Fibroblast of lung (primary cell): ENCODE results near the gene FOXF2. TPM values are rescaled to one million over a fixed set of nuclear protein-coding genes. Genes with fewer than 3 reads are reported as not detected.
A peak's percentile ranks its signal among the peaks of the same experiment; 100 is the strongest.

Experiments
- DNase-seq, 2 donors: peaks; one replicate each; pipeline versions ENCODE4 v3.0.0 to v3.0.0-alpha.2; 2010; ENCODE audit warnings: low read depth in 2 of 2
- H2AFZ ChIP-seq: 2 replicates; pipeline ENCODE4 v1.5.1; 2012; ENCODE audit warnings: low read length, control low read depth, inconsistent platforms
- H3K27ac ChIP-seq: 2 replicates; pipeline ENCODE4 v1.5.1; 2011; ENCODE audit warnings: low read length, control low read depth; ENCODE audit not compliant: insufficient read depth
- H3K27me3 ChIP-seq: 2 replicates; pipeline ENCODE4 v1.5.1; 2011; ENCODE audit warnings: mild to moderate bottlenecking, low read length; ENCODE audit not compliant: control insufficient read depth, insufficient read depth
- H3K36me3 ChIP-seq: 2 replicates; pipeline ENCODE4 v1.5.1; 2011; ENCODE audit warnings: low read length; ENCODE audit not compliant: control insufficient read depth, insufficient read depth
- H3K4me1 ChIP-seq: 2 replicates; pipeline ENCODE4 v1.5.1; 2011; ENCODE audit warnings: low read length; ENCODE audit not compliant: control insufficient read depth, insufficient read depth; ENCODE audit errors: extremely low read depth
- H3K4me2 ChIP-seq: 2 replicates; pipeline ENCODE4 v1.5.1; 2011; ENCODE audit warnings: low read length, control low read depth; ENCODE audit not compliant: insufficient read depth; ENCODE audit errors: extremely low read depth
- H3K4me3 ChIP-seq, 4 experiments: fragments of 200-600 bp in 1 of 4; sonication (generic) in 1 of 4; replicated peaks in 1 of 4; 2 replicates each; pipeline ENCODE4 v1.5.1; 2011 to 2016; ENCODE audit warnings: low read length in 4 of 4, low read depth in 3 of 4, mild to moderate bottlenecking in 3 of 4, control low read depth in 2 of 4, inconsistent platforms in 1 of 4, mixed read lengths in 1 of 4; ENCODE audit not compliant: insufficient read depth in 1 of 4; ENCODE audit errors: control extremely low read depth in 1 of 4
- H3K79me2 ChIP-seq: 2 replicates; pipeline ENCODE4 v1.5.1; 2012; ENCODE audit warnings: mild to moderate bottlenecking, low read length, inconsistent platforms; ENCODE audit not compliant: control insufficient read depth, insufficient read depth
- H3K9ac ChIP-seq: 2 replicates; pipeline ENCODE4 v1.5.1; 2011; ENCODE audit warnings: mild to moderate bottlenecking, low read length, control low read depth; ENCODE audit not compliant: insufficient read depth
- H3K9me3 ChIP-seq: 2 replicates; pipeline ENCODE4 v1.5.1; 2012; ENCODE audit warnings: low read depth, low read length; ENCODE audit not compliant: control insufficient read depth, insufficient read depth
- H4K20me1 ChIP-seq: 2 replicates; pipeline ENCODE4 v1.5.1; 2011; ENCODE audit warnings: low read length; ENCODE audit not compliant: control insufficient read depth, insufficient read depth; ENCODE audit errors: extremely low read depth
- CTCF ChIP-seq, 2 donors: IDR thresholded peaks in 1 of 2; conservative IDR thresholded peaks in 1 of 2; 1 replicate in 1 of 2; 2 replicates in 1 of 2; pipeline ENCODE4 v1.5.1; 2011 to 2012; ENCODE audit warnings: low read length in 2 of 2, control low read depth in 1 of 2, inconsistent platforms in 1 of 2, low read depth in 1 of 2, mild to moderate bottlenecking in 1 of 2
- EZH2 ChIP-seq: IDR thresholded peaks from 2 replicates; pipeline ENCODE4 v1.5.1; 2012; ENCODE audit warnings: low read length, control low read depth, mild to moderate bottlenecking; ENCODE audit errors: missing control alignments
- polyA plus RNA-seq, 2 donors: library from polyadenylated mRNA; depleted of rRNA in 1 of 2; stranded (reverse) in 1 of 2; unstranded in 1 of 2; fragments of >200 nt; gene quantifications; 2 replicates each; pipeline ENCODE4 v1.2.1, GENCODE V29; 2011 to 2012; ENCODE audit warnings: missing spikeins in 1 of 2
- total RNA-seq: library from RNA; depleted of rRNA; stranded (reverse); fragments of >200 nt; gene quantifications from 2 replicates; pipeline ENCODE4 v1.2.1, GENCODE V29; 2014

Gene FOXF2
- total and polyA plus RNA-seq, 2 donors (not counting 1 experiment from before 2014, with no cell fraction given): 32.9 to 42.5 TPM

- Histone ChIP-seq H3K79me2 (peaks cover 60% of the 10 kb centered on the region), H3K4me2 (peak overlapping the region; percentile 89), H3K9me3 (no peaks in the 10 kb centered on the region), H3K4me3 (peak overlapping the region; percentile 22 to 99 (median 89)), H3K27ac (peak overlapping the region; percentile 72), H3K27me3 (no peaks in the 10 kb centered on the region), H3K4me1 (peaks cover 11% of the 10 kb centered on the region), H2AFZ (no peak overlapping the region), H3K36me3 (peaks cover 12% of the 10 kb centered on the region), H3K9ac (no peak overlapping the region), H4K20me1 (no peaks in the 10 kb centered on the region)
- peak in 1 of 2 donors; percentile 24 for DNase-seq
- TF ChIP-seq CTCF (conservative IDR thresholded peaks at IDR 0.05 in 1 of 2, IDR thresholded peaks at IDR 0.05 in 1 of 2; ENCODE audit: low read depth in 1 of 2, low read length in 2 of 2): no peak
- no peak for TF ChIP-seq EZH2
These were observed 6.8 kb downstream of the FOXF2 start for GRCh38 chr6:1395941-1396908.

GRCh38 chr6:1396952-1397868, 7.8 kb downstream of the FOXF2 start:
- Histone ChIP-seq H3K4me2 (no peak overlapping the region), H3K27ac (no peak overlapping the region)

More at GRCh38 chr6:1396952-1397868, 7.8 kb downstream of the FOXF2 start:
- TF ChIP-seq CTCF (conservative IDR thresholded peaks at IDR 0.05 in 1 of 2, IDR thresholded peaks at IDR 0.05 in 1 of 2; ENCODE audit: low read depth in 1 of 2, low read length in 2 of 2) (peak; percentile 97 to 99), EZH2 (no peak)
- Histone ChIP-seq H4K20me1 (no peaks in the 10 kb centered on the region), H3K79me2 (peaks cover 50% of the 10 kb centered on the region), H3K9ac (no peak overlapping the region), H3K27me3 (no peaks in the 10 kb centered on the region), H3K36me3 (peaks cover 12% of the 10 kb centered on the region), H2AFZ (no peak overlapping the region), H3K4me1 (peaks cover 11% of the 10 kb centered on the region), H3K9me3 (no peaks in the 10 kb centered on the region), H3K4me3 (peak overlapping the region in 1 of 4 experiments; percentile 99)
- DNase-seq: peak; percentile 48 to 99
